ENCODE results near the gene TMEM86A.

The TMEM86A gene

GRCh38 chr11:18700872-18701271, 2.3 kb downstream of the TMEM86A start:
- no peak for DNase-seq

- DNase-seq = no peak
These were observed 3.1 kb downstream of the TMEM86A start for GRCh38 chr11:18701614-18702216.

- no peak for DNase-seq
These were observed 4.6 kb downstream of the TMEM86A start for GRCh38 chr11:18703001-18703763.

GRCh38 chr11:18704045-18704645, 5.6 kb downstream of the TMEM86A start:
- DNase-seq = no peak

- no peak for DNase-seq
These were observed 6.1 kb downstream of the TMEM86A start for GRCh38 chr11:18704698-18705097.

GRCh38 chr11:18705651-18706281, 7.2 kb downstream of the TMEM86A start:
- DNase-seq = peak; percentile 39

- DNase-seq = peak; percentile 52
These were observed 8.0 kb downstream of the TMEM86A start for GRCh38 chr11:18706330-18707243.

- no peak for DNase-seq
These were observed 9.3 kb downstream of the TMEM86A start for GRCh38 chr11:18707811-18708340.

GRCh38 chr11:18709414-18709813, 10.8 kb downstream of the TMEM86A start:
- no peak for DNase-seq

GRCh38 chr11:18710545-18710944, 12.0 kb downstream of the TMEM86A start:
- DNase-seq = no peak

- no peak for DNase-seq
These were observed 15.3 kb downstream of the TMEM86A start for GRCh38 chr11:18713646-18714442.

GRCh38 chr11:18714443-18714780, 15.8 kb downstream of the TMEM86A start:
- DNase-seq = no peak

- no peak for DNase-seq
These were observed 16.9 kb downstream of the TMEM86A start for GRCh38 chr11:18715476-18715875.

- DNase-seq = no peak
These were observed 21.7 kb downstream of the TMEM86A start for GRCh38 chr11:18720091-18720807.

GRCh38 chr11:18720808-18721560, 22.4 kb downstream of the TMEM86A start:
- peak; percentile 92 for DNase-seq

- DNase-seq = peak; percentile 68
These were observed 23.1 kb downstream of the TMEM86A start for GRCh38 chr11:18721561-18722292.

GRCh38 chr11:18722293-18722637, 23.7 kb downstream of the TMEM86A start:
- no peak for DNase-seq

GRCh38 chr11:18723991-18724390, 25.4 kb downstream of the TMEM86A start:
- DNase-seq = no peak

GRCh38 chr11:18726040-18726439, 27.5 kb downstream of the TMEM86A start, which contains the start of gene IGSF22:
Gene IGSF22, minus strand, starts transcription at chr11:18726188. Its CDS starts 1,952 bp downstream, at chr11:18724236.
- no peak for DNase-seq
